SK-N-SH treated with all-trans-retinoic acid at 6 μM for 48 hours (cell line): ENCODE measurements around the gene SNRK.

ENCODE experiments used
- ATAC-seq: fragments of 200-7000 bp; cut with Tn5 transposase; 3 replicates; pipeline ENCODE4 v1.9.1; 2020; ENCODE audit warnings: mild to moderate bottlenecking, moderate library complexity
- ARNTL ChIP-seq: fragments of 450-650 bp; formaldehyde crosslinking; IDR thresholded peaks from 2 replicates; pipeline ENCODE4 v1.5.0; 2020; ENCODE audit warnings: low read depth, mild to moderate bottlenecking, moderate library complexity, borderline replicate concordance
- BACH2 ChIP-seq: fragments of 250-450 bp; sonication (Bioruptor Pico); IDR thresholded peaks from 2 replicates; pipeline ENCODE4 v1.9.0; 2021; ENCODE audit warnings: mild to moderate bottlenecking, borderline replicate concordance
- CSDC2 ChIP-seq: fragments of 250-450 bp; sonication (Bioruptor Pico); IDR thresholded peaks from 2 replicates; pipeline ENCODE4 v1.5.0; 2020; ENCODE audit warnings: mild to moderate bottlenecking, moderate library complexity
- ESRRG ChIP-seq: fragments of 250-450 bp; sonication (Bioruptor Pico); IDR thresholded peaks from 2 replicates; pipeline ENCODE4 v1.6.1; 2021; ENCODE audit warnings: mild to moderate bottlenecking
- GLIS3 ChIP-seq: fragments of 250-450 bp; sonication (Bioruptor Pico); IDR thresholded peaks from 2 replicates; pipeline ENCODE4 v1.5.0; 2020; ENCODE audit warnings: mild to moderate bottlenecking, moderate library complexity
- ISL1 ChIP-seq: fragments of 250-450 bp; sonication (Bioruptor Pico); IDR thresholded peaks from 2 replicates; pipeline ENCODE4 v2.1.2; 2022; ENCODE audit warnings: mild to moderate bottlenecking, moderate library complexity
- OSR1 ChIP-seq: fragments of 250-450 bp; sonication (Bioruptor Pico); IDR thresholded peaks from 2 replicates; pipeline ENCODE4 v1.8.0; 2022; ENCODE audit warnings: moderate library complexity, mild to moderate bottlenecking, inconsistent platforms
- PPARA ChIP-seq: fragments of 250-450 bp; sonication (Bioruptor Pico); IDR thresholded peaks from 2 replicates; pipeline ENCODE4 v1.5.0; 2020; ENCODE audit warnings: mild to moderate bottlenecking, borderline replicate concordance
- RARB ChIP-seq: fragments of 250-450 bp; sonication (Bioruptor Pico); IDR thresholded peaks from 2 replicates; pipeline ENCODE4 v1.8.0; 2021; ENCODE audit warnings: mild to moderate bottlenecking, moderate library complexity
- SNAI2 ChIP-seq: fragments of 250-450 bp; sonication (Bioruptor Pico); IDR thresholded peaks from 2 replicates; pipeline ENCODE4 v1.5.0; 2020; ENCODE audit warnings: mild to moderate bottlenecking, moderate library complexity
- TCF4 ChIP-seq: fragments of 250-450 bp; sonication (Bioruptor Pico); IDR thresholded peaks from 2 replicates; pipeline ENCODE4 v1.8.0; 2021; ENCODE audit warnings: mild to moderate bottlenecking, moderate library complexity, borderline replicate concordance
- ZC3H10 ChIP-seq: fragments of 250-450 bp; sonication (Bioruptor Pico); IDR thresholded peaks from 2 replicates; pipeline ENCODE4 v1.5.1; 2021; ENCODE audit warnings: mild to moderate bottlenecking, moderate library complexity
- ZFP3 ChIP-seq: fragments of 250-450 bp; sonication (Bioruptor Pico); IDR thresholded peaks from 2 replicates; pipeline ENCODE4 v1.5.0; 2020; ENCODE audit warnings: mild to moderate bottlenecking, moderate library complexity
- ZFP30 ChIP-seq: fragments of 450-650 bp; formaldehyde crosslinking; IDR thresholded peaks from 2 replicates; pipeline ENCODE4 v1.5.0; 2022; ENCODE audit warnings: mild to moderate bottlenecking, moderate library complexity
- ZNF565 ChIP-seq: fragments of 450-650 bp; formaldehyde crosslinking; conservative IDR thresholded peaks from 2 replicates; pipeline ENCODE4 v1.5.0; 2020; ENCODE audit warnings: low read depth, mild to moderate bottlenecking, moderate library complexity
- ZNF70 ChIP-seq: fragments of 450-650 bp; formaldehyde crosslinking; IDR thresholded peaks from 2 replicates; pipeline ENCODE4 v1.5.0; 2020; ENCODE audit warnings: mild to moderate bottlenecking, moderate library complexity
- ZNF8 ChIP-seq: fragments of 450-650 bp; formaldehyde crosslinking; IDR thresholded peaks from 2 replicates; pipeline ENCODE4 v1.5.0; 2020; ENCODE audit warnings: mild to moderate bottlenecking, moderate library complexity
- TF ChIP-seq, protein P1 (sequence below): fragments of 250-450 bp; sonication (Bioruptor Pico); IDR thresholded peaks from 2 replicates; pipeline ENCODE4 v1.5.1; 2020; ENCODE audit warnings: low read depth, mild to moderate bottlenecking, moderate library complexity
- TF ChIP-seq, protein P2 (sequence below): fragments of 250-450 bp; sonication (Bioruptor Pico); IDR thresholded peaks from 2 replicates; pipeline ENCODE4 v1.8.0; 2020; ENCODE audit warnings: mild to moderate bottlenecking, moderate library complexity, borderline replicate concordance
- TF ChIP-seq, protein P3 (sequence below): fragments of 250-450 bp; sonication (Bioruptor Pico); IDR thresholded peaks from 2 replicates; pipeline ENCODE4 v1.8.0; 2021; ENCODE audit warnings: low read depth, mild to moderate bottlenecking, moderate library complexity, borderline replicate concordance
- TF ChIP-seq, protein P4 (sequence below): fragments of 250-450 bp; sonication (Bioruptor Pico); IDR thresholded peaks from 2 replicates; pipeline ENCODE4 v1.5.1; 2021; ENCODE audit warnings: mild to moderate bottlenecking, moderate library complexity
- TF ChIP-seq, protein P5 (sequence below): fragments of 250-450 bp; sonication (Bioruptor Pico); IDR thresholded peaks from 2 replicates; pipeline ENCODE4 v1.5.0; 2020; ENCODE audit warnings: mild to moderate bottlenecking, moderate library complexity

Gene SNRK

DNA sequence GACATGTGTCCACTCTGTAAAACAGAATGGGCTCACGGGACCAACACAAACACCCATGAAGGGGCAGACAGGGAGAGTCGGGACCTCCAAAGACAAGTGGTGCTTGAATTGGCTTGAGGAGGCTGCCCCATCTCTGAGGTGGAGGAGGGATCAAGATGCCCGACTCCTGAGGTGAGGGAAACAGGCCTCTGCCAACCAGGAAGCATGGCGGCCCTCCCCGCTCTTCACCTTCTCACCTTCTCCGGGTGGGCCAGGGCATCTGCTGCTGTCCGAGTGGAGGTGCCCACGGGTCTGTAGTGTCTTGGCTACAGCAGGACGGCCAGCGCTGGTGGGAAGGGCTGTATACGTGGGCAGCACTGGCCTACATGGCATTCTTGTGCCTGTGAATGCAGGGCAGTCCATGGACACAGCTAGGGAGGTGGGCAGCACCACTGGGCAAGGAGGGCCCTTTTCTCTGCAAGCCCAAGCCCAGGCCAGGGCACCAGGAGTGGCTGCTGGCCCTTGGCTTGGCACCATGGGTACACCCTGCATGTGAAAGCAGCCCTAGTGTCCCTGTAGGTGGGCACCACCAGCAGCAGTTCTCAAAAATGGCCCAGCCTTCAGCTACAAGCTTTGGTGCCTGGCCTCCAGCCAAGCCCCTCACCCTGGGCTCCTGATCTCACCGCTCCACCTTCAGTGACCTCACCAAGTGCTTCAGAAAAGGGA lies 79.4 kb downstream of the SNRK start (continued):
- TF ChIP-seq ZFP3 (CRISPR knock-in tag) (no peak), ZNF70 (CRISPR knock-in tag) (no peak), BACH2 (CRISPR knock-in tag) (no peak), ZFP30 (no peak), ARNTL (no peak)
- TF ChIP-seq, protein P1, sequence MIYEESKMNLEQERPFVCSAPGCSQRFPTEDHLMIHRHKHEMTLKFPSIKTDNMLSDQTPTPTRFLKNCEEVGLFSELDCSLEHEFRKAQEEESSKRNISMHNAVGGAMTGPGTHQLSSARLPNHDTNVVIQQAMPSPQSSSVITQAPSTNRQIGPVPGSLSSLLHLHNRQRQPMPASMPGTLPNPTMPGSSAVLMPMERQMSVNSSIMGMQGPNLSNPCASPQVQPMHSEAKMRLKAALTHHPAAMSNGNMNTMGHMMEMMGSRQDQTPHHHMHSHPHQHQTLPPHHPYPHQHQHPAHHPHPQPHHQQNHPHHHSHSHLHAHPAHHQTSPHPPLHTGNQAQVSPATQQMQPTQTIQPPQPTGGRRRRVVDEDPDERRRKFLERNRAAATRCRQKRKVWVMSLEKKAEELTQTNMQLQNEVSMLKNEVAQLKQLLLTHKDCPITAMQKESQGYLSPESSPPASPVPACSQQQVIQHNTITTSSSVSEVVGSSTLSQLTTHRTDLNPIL: no peak

DNA sequence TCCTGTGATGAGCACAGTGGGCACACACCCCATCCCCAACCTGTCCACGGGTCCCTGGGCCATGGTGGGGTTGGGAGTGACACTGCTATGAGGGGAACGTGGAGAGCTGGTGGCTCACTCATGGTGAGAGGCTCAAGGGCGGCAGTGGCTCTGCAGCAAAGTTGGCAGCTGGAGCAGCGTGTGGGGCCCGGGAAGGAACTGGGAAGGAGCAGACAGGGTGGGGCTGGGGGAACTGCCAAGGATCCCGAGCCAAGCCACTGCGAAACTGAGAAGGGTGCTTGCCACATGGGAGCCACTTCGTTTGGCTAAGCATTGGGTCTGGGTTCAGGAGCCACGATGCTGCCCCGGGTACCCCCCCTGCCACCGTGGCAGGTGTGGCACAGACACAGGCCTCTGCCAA lies 80.1 kb downstream of the SNRK start:
- no peak for TF ChIP-seq ZNF8
- no peak for ATAC-seq

DNA sequence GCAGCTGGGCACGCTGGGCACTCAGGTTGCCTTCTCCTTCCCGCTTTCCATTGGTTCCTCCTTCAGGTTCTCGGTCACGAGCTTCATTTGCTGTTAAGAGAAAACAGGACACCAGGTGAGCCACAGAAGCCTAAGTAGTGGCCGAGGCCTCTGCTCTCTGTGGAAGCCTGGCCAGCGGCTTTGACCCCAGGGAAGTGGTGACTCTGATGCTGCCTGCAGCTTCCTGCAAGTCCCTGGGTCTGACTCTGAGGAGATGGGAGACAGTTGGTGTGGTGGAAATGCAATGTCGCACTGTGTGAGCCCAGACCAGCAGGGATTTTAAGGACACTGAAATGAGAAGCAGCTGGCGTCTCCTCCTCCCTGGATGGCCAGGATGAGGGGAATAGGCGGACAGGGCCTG lies 80.5 kb downstream of the SNRK start:
- ATAC-seq: no peak
- TF ChIP-seq TCF4 (CRISPR knock-in tag) (no peak), BACH2 (CRISPR knock-in tag) (no peak), ISL1 (CRISPR knock-in tag) (no peak), ZC3H10 (no peak), RARB (CRISPR knock-in tag) (no peak), ZNF565 (no peak), GLIS3 (CRISPR knock-in tag) (no peak)
- TF ChIP-seq, protein P2, sequence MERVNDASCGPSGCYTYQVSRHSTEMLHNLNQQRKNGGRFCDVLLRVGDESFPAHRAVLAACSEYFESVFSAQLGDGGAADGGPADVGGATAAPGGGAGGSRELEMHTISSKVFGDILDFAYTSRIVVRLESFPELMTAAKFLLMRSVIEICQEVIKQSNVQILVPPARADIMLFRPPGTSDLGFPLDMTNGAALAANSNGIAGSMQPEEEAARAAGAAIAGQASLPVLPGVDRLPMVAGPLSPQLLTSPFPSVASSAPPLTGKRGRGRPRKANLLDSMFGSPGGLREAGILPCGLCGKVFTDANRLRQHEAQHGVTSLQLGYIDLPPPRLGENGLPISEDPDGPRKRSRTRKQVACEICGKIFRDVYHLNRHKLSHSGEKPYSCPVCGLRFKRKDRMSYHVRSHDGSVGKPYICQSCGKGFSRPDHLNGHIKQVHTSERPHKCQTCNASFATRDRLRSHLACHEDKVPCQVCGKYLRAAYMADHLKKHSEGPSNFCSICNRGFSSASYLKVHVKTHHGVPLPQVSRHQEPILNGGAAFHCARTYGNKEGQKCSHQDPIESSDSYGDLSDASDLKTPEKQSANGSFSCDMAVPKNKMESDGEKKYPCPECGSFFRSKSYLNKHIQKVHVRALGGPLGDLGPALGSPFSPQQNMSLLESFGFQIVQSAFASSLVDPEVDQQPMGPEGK (CRISPR knock-in tag): no peak
- TF ChIP-seq, protein P3, sequence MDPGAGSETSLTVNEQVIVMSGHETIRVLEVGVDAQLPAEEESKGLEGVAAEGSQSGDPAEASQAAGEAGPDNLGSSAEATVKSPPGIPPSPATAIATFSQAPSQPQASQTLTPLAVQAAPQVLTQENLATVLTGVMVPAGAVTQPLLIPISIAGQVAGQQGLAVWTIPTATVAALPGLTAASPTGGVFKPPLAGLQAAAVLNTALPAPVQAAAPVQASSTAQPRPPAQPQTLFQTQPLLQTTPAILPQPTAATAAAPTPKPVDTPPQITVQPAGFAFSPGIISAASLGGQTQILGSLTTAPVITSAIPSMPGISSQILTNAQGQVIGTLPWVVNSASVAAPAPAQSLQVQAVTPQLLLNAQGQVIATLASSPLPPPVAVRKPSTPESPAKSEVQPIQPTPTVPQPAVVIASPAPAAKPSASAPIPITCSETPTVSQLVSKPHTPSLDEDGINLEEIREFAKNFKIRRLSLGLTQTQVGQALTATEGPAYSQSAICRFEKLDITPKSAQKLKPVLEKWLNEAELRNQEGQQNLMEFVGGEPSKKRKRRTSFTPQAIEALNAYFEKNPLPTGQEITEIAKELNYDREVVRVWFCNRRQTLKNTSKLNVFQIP (CRISPR knock-in tag): no peak

DNA sequence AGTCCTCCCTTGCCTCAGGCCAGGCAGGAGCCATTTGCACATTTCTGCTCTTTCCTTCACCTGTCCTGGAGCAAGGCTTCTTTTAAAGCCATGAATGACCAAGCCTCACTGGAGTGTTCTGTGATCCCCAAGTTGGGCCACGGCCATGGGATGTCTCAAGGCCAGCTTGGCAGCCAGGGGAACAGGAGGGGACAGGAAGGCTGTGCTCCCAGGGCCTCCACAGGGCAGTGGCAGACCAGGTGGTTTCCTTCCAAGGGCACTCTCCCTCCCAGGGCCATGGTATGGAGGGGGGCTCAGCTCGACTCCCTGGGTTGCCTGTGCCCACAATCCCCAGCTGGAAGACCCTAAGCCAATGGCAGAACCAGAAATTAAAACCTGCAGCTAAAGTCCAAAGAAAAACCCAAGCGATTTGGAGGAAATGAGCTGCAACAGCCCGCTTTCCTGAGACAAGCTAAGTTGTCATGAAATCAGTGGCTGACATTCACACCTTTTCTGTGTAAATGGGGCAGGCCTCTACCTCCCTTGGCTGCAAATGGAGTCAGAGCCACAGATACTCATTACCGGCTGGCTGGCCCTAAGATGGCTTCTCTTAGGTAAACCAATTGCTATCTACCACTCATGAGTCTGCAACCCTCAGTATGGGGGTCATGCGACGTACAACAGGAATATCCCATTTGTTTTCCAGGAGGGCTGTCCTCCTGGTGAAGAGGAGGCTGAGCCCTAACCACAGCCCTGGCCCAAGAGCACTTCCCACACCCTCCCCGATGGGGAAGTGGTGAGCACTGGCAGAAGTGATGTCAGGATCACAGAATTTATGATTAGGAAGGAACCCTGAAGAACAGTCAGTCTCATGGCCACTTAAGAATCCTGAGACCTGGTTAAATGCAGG lies 83.3 kb downstream of the SNRK start:
- ATAC-seq: no peak
- TF ChIP-seq, protein P4, sequence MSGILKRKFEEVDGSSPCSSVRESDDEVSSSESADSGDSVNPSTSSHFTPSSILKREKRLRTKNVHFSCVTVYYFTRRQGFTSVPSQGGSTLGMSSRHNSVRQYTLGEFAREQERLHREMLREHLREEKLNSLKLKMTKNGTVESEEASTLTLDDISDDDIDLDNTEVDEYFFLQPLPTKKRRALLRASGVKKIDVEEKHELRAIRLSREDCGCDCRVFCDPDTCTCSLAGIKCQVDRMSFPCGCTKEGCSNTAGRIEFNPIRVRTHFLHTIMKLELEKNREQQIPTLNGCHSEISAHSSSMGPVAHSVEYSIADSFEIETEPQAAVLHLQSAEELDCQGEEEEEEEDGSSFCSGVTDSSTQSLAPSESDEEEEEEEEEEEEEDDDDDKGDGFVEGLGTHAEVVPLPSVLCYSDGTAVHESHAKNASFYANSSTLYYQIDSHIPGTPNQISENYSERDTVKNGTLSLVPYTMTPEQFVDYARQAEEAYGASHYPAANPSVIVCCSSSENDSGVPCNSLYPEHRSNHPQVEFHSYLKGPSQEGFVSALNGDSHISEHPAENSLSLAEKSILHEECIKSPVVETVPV (CRISPR knock-in tag): no peak
- TF ChIP-seq ESRRG (CRISPR knock-in tag): no peak
- TF ChIP-seq, protein P2 (CRISPR knock-in tag): no peak
- no peak for TF ChIP-seq BACH2 (CRISPR knock-in tag)
- no peak for TF ChIP-seq SNAI2 (CRISPR knock-in tag)
- no peak for TF ChIP-seq TCF4 (CRISPR knock-in tag)
- TF ChIP-seq, protein P5, sequence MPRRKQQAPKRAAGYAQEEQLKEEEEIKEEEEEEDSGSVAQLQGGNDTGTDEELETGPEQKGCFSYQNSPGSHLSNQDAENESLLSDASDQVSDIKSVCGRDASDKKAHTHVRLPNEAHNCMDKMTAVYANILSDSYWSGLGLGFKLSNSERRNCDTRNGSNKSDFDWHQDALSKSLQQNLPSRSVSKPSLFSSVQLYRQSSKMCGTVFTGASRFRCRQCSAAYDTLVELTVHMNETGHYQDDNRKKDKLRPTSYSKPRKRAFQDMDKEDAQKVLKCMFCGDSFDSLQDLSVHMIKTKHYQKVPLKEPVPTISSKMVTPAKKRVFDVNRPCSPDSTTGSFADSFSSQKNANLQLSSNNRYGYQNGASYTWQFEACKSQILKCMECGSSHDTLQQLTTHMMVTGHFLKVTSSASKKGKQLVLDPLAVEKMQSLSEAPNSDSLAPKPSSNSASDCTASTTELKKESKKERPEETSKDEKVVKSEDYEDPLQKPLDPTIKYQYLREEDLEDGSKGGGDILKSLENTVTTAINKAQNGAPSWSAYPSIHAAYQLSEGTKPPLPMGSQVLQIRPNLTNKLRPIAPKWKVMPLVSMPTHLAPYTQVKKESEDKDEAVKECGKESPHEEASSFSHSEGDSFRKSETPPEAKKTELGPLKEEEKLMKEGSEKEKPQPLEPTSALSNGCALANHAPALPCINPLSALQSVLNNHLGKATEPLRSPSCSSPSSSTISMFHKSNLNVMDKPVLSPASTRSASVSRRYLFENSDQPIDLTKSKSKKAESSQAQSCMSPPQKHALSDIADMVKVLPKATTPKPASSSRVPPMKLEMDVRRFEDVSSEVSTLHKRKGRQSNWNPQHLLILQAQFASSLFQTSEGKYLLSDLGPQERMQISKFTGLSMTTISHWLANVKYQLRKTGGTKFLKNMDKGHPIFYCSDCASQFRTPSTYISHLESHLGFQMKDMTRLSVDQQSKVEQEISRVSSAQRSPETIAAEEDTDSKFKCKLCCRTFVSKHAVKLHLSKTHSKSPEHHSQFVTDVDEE: no peak
- no peak for TF ChIP-seq PPARA (CRISPR knock-in tag)
- TF ChIP-seq ZNF565: no peak
- no peak for TF ChIP-seq ARNTL
- TF ChIP-seq CSDC2 (CRISPR knock-in tag): no peak
- no peak for TF ChIP-seq OSR1 (CRISPR knock-in tag)
